HG03520 (cell line): ENCODE data around the gene C17orf75.
"Not testable (repeated sequence)": the region's sequence is repeated elsewhere in the genome, so short reads cannot be mapped to it uniquely, and the experiment has no call there.

Experiments
- ATAC-seq: cut with Tn5 transposase; IDR thresholded peaks from one replicate; pipeline ENCODE4 v1.9.1; 2021; ENCODE audit warnings: mild to moderate bottlenecking, moderate library complexity; ENCODE audit not compliant: unreplicated experiment

C17orf75 gene

DNA sequence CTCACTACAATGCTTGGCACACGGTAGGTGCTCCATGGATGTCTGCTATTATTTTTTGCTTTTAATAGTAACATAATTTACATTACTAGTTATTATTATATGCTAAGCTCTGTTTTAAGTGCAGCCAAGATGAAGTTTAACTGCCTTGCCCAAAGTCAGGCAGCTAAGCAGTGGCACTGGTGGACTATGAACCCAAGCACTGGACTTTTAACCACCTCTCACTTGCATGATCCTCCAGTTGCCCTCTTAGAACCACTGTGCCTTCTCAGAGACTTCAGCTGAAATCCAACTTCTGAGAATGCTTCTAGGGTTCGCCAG is 6.5 kb upstream of the C17orf75 start:
- no peak for ATAC-seq

DNA sequence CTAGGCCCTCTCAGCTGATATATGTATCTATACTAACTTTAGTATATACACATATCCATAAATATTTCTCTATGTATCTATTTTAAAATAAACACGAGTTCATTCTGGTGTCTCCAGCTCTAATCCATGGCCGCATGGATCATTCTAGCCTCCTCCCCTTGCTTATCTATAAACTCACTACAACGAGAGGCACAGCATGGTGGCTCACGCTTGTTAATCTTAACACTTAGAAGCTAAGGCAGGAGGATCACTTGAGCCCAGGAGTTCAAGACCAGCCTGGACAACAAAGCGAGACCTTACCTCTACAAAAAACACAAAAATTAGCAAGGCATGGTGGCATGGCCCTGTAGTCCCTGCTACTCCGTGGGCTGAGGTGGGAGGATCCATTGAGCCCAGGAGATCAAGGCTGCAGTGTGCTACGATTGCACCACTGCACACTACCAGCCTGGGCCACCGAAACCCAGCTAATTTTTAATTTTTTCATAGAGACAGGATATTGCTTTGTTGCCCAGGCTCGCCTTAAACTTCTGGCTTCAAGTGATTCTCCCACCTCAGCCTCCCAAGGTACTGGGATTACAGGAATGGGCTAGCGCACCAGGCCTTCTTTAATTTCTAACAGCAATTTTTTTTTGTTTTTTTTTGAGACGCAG is 4.1 kb upstream of the C17orf75 start:
- ATAC-seq = no peak

DNA sequence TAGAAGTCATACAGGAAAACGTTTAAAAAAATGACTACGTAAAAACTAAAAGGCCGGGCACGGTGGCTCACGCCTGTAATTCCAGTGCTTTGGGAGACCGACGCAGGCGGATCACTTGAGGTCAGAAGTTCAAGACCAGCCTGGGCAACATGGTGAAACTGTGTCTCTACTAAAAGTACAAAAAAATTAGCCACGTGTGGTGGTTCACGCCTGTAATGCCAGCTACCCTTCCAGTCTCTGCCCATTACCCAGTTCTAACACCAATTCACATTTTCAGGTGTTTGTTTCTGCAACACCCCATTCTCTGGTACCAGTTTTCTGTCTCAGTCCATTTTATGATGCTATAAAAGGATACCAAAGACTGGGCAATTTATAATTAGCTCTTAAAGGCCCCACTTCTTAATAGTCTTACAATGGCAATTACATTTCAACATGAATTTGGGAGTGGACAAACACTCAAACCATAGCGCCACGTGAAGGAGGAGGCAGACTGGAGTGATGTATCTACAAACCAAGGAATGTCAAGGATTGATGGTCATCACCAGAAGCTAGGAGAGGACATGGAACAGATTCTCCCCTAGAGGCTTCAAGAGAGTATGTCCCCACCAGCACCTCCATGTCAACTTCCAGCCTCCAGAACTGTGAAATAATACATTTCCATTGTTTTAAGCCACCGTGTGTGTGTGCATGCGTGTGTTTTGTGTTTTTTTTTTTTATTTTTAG is 791 bp upstream of the C17orf75 start:
- no peak for ATAC-seq

DNA sequence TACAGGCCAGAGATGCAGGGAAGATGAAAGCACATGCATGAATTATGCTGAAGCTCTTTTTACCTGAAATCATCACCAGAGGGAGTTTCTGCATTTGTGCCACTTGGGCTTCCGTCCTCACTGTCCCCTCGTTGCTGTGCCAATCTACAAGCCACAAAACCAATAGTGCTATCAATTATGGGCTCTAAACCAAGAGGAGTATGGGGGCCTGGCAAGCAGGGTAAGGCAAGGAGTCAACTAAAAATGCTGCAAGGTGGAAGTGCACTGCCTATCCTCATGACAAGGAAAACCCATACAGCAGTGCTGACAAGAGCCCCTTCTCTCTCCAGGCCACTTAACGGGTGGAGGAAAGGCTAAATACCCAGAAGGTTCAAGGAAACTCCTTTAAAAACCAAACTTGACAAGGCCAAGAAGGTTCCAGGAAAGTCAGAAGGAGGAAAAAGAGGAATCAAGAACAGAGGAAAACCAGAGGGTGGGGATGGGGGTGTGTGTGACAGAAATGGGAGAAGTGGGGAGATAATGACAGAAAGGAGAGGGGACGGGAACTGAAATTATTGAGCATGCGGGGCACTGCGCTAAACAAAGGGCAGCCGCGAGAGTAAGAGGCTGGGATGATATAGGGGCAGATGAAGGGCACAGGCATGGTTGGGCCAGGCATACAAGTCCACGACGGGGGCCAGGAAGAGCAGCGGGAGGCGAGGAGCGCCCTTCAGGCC is 674 bp downstream of the C17orf75 start:
- ATAC-seq = no peak

DNA sequence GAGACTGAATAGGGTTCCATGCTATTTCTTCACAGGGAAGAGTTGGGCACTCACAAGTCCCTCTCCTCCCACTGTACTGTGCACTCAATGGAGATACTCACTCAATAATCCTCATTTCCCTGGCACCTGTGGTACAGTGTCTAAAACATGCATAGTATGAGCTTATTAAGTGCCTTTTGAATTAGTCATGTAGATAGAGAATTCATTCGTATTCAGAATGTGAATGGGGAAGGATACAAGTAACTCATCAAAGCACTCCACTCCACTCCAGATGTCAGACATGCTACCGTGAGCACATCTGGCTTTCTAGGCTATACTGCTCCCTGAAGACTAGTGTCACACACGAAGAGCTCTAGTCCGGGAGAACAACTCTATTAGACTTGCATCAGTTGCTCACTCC is 6.3 kb downstream of the C17orf75 start:
- ATAC-seq = no peak

DNA sequence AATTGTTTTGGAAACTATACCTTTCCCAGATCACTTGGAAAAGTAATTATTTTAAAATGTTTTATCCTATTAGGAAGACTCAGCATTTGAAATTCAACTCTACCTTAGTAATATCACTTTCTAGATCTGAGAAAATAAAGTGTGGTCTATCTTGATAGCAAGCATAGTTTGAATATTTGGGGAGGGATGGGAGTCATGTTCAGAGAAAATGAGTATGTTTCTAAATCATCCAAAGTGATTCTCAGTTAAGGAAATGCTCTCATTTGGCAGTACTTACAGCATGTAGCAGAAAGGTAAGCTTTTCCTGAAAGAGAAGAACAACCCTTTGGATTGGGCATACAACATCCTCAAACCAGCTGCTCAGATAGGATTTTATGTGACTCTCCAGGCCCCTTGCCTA is 6.9 kb downstream of the C17orf75 start:
- no peak for ATAC-seq

DNA sequence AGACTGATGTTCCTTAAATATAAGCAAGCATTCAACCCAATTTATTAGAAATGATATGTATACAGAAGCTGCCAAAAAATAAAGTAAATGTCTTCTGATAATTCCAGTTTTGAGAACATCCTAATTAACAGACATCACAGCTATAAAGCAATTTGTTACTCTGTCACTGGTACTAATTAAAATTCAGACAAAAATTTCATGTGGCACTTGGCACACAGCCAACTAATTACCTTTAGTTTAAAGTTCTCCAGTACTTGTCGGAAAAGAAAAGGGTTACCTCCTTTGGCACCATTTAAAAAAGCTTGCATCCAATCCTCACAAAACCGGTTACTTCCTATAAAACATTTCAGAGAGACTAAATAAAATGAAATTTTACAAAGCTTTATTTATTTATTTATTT is 8.8 kb downstream of the C17orf75 start:
- no peak for ATAC-seq

DNA sequence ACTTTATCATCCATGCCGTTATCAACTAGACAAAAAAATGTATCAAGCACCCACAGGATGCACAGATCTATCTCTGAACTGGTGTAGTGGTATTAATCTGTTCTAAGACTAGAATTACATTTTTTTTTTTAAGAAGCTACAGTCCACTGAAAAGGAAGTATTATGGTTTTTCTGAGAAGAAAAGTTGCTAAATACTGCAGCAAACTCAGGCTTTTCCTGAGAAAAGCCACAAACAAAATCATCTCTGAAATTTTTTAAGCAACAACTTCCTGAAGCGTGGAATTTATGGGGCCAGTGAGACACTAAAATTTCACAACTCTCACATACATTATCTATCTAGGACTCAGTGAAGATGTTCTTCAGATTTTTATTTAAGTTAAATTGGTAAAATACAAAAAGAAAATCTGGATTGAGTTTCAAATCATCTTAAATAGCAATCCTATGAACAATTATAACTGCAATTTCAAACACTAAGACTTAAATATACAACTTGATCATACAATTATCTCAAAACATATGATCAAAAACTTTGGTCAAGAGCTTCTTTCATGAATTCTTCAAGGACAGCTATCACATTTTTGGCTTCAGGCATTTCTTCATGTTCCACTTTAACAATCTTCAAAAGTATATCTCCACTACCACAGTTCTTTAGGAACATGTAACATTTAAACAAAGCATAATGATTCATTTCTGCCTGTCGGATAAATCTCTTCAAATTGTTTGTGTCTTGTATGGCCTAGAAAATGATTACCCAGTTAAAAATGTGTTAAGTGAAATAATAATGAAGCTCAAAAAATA is 10.5 kb downstream of the C17orf75 start:
- no peak for ATAC-seq

DNA sequence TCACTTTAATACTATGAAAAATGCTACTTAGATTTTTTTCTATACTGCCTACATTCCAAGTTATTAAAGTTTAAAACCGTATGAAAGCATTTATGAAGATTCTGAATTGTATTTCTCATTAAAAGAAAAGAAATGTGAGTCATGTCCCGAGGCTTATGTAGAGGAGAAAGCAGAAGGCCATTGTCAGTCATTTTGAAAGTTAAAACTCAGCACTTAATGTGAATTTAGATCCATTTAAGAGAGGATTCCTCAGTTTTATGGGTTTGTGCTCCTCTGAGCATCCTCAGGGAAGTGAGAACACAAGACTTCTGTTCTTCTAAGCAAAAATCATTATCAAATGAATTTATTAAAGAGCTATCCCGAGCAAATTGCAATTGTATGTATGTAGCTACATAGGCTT is 11.8 kb downstream of the C17orf75 start:
- no peak for ATAC-seq

DNA sequence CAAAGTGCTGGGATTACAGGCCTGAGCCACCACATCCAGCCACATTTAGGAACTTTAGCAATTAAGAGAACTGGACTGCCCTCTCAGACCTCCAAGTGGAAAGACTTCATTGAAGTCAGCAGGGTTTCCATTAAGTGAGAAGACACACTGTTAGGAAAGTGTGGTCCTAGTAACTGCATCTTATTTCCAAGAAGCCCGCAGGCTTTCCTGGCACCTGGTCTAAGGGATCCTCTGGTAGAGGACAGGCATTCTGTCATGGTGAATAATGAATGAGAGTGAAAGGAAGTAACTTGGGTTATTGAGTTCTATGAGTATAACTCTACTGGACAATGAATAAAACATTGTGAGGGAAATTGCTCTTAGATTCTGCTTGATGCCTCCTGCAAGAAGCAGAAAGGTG is 14.1 kb downstream of the C17orf75 start:
- ATAC-seq = no peak

DNA sequence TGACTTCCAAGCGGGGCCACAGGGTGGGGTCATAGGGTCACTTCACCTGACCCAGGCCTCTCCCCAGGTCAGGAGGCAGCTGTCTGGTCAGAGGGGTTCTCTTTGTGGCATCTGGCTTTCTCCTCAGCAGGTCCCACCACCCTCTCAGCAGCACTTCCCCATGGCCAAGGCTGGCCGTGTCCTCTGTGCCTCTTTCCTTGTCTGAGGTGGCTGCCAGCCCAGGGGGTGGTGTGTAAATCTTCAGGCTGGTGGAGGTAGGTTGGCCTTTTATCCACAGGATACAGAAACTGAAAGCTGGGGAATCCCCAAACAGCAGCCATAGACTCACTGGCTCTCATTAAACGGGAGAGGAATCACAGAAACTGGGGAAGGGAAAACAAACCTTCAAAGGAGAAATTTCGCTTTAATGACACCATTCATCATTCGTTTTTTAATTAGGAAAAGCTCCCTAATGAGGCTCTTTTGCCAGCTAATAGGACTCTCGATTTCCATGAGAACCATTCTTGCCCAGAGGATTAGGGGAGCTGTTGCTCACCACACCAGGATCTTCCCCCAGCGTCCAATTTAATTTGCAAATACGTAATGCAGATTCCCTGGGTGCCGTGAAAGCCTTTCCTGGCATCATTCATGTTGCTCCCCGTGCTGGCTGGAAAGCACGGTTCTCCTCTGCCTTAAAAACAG is 18.0 kb downstream of the C17orf75 start:
- no peak for ATAC-seq

DNA sequence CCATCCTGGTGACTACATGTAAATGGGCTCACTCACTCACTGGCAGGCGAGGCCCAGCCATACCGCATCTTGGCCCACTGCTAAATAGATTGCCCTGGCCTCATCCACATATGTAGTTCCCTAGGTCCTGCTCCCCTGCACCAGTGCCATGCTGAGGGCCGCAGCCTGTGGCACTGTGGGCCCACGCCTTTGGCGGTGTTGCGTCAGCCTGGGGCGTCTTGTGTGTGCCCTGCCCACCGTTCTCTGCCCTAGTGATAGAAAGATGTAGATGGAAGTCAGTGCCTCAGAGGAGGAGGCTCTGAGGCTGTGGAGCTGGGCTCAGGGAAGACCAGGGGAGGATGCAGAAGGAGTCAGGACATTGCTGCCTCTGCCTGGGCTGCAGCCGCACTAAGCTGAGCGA is 18.9 kb downstream of the C17orf75 start:
- no peak for ATAC-seq

DNA sequence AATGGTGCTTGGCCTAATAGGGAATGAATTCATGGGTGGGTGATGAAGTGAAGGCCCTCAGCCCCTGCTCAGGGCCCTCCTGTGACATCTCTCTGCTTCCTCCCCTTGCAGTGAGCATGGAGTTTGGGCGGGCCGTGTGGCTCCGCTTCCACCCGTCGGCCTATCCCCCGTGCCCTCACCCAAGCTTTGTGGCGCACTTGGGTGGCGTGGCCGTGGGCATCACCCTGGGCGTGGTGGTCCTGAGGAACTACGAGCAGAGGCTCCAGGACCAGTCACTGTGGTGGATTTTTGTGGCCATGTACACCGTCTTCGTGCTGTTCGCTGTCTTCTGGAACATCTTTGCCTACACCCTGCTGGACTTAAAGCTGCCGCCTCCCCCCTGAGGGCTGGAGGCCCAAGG is 21.1 kb downstream of the C17orf75 start:
- ATAC-seq = no peak

DNA sequence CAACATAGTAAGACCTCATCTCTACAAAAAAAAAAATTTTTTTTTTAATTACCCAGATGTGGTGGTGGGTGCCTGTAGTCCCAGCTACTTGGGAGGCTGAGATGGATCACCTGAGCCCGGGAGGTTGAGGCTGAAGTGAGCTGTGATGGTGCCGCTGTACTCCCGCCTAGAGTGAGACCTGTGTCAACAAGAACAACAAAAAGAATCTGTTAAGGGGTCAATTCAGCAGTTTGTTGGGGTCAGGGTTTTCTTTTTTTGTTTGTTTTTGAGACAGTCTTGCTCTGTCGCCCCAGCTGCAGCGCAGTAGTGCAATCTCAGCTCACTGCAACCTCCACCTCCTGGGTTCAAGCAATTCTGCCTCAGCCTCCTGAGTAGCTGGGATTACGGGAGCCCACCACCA is 21.9 kb downstream of the C17orf75 start:
- not testable (repeated sequence) for ATAC-seq

DNA sequence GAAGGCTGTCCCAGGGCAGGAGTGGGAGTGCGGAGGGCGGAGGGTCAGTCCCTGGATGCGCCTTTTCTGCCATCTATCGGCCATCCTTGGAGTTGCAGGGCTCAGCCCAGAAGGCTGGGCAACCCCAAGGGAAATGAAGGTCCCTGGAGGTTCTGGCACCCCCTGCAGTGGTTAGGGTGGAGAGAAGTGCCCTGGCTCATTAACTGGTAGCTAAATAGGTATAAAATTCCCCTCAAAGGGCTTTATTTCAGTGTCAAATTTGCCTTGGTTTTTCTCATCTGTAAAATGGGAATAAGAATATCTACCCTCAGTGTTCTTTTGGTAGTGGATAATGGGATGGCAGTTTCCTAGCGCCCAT is 22.4 kb downstream of the C17orf75 start:
- ATAC-seq = peak; percentile 58

DNA sequence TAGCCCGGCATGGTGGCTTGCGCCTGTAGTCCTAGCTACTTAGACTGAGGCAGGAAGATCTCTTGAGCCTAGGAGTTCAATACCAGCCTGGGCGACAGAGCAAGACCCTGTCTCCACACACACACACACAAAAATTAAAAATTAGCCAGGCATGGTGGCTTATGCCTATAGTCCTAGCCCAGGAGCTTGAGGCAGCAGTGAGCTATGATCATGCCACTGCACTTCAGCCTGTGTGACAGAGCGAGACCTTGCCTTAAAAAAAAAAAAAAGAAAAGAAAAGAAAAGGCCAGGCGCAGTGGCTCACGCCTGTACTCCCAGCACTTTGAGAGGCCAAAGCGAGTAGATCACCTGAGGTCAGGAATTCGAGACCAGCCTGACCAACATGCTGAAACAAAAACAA is 23.9 kb downstream of the C17orf75 start:
- no peak for ATAC-seq

DNA sequence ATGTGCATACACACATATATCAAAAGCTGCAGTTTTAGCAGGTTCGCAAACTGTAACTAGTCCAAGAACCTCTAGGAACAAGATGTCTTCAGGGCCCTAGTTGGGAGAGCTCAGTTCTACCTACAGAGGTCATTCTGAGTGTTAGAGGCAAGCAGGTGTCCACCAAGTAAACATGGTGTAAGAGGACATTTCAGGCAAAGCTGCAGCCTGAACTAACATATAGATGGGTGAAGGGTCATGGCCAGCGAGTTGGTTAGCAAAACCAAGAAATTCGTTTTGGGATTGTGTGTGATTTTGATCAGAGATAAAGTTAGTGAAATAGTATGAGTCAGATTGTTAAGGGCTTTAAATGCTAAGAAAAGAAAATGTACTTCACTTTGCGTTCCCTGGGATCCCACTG is 24.6 kb downstream of the C17orf75 start:
- no peak for ATAC-seq

DNA sequence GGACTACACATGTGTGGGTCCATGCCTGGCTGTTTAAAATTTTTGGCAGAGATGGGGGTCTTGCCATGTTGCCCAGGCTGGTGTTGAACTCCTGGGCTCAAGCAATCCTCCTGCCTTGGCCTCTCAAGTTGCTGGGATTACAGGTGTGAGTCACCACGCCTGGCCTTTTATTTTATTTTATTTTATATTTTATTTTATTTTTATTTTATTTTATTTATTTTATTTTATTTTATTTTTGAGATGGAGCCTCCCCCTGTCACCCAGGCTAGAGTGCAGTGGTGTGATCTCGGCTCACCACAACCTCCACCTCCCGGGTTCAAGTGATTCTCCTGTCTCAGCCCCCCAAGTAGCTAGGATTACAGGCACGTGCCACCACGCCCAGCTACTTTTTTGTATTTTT is 25.3 kb downstream of the C17orf75 start:
- ATAC-seq = not testable (repeated sequence)

DNA sequence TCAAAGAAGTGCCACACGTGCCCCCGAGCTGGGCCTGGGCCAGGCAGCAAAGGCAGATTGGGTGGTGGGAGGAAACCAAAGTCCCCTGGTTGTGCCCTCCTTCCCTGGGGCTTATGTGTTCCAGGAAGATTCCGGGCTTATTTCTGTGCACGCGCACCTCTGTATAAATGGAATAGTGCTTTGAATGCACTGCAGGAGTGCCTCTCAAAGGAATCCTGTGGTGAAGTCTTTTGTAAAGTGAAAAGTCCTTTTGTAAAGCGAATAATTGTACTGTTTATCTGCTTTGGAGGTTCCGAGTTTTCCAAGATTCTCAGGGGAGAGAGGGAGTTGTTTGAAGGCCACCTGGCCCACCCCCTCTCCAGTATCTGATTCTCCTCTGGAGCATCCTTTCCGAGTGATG is 26.8 kb downstream of the C17orf75 start:
- ATAC-seq = no peak

DNA sequence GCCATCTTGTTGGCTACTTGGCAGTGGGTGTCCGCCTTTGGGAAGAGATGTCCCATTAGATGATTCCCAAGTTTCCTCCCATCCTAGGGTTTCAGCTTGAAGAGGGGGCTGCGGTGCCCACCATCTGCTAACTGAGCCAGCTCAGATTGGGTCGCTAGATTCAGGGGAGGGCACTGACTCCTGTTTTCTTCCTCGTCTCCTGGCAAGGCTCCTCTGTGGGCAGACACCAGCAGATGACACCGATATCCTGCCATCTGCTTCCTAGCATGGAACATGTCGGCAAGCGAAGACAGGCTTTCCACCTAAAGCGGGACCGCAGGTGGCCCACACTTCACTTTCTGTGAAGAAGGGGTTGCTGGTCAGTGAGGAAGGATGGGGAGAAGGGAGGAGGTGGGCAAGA is 27.3 kb downstream of the C17orf75 start:
- no peak for ATAC-seq

DNA sequence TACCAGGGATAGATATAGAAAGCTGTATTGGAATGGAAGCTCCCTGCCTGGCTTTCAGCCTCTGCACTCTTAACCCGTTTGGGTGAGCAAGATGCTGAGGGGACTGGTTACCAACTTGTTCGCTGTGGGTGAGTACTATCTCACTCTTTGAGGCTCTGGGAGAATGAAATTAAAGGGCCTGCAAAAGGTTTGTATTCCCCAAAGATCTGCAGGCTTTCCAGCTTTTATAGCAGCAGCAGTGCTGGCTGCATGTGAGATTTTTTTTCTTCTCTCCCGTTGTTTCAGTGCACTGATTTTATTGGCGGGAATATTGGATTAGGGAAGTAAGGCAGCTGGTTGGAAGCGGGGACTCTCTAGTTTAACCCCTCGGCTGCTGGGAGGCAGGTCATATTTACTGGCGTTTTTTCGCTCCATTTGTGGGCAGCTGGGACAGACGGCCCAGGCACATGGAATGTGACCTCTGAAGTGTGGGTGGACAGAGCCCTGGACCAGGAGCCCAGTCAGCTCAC is 30.9 kb downstream of the C17orf75 start:
- no peak for ATAC-seq
